Keratinocyte (primary cell): ENCODE measurements around the gene ZNF316. TPM values are rescaled to one million over a fixed set of nuclear protein-coding genes. Genes with fewer than 3 reads are reported as not detected.

ENCODE experiments used
- DNase-seq: peaks from one replicate; pipeline ENCODE4 v3.0.0-alpha.2; 2011; ENCODE audit warnings: low read depth, missing footprints, low spot score
- FAIRE-seq: peaks from 2 replicates; lab custom pipeline; 2011; peaks lifted over from hg19 to GRCh38; lab: Jason Lieb, UNC
- H2AFZ ChIP-seq: 2 replicates; pipeline ENCODE4 v1.6.0; 2012; ENCODE audit warnings: low read length, control low read depth, inconsistent platforms; ENCODE audit not compliant: control insufficient read depth
- H3K27ac ChIP-seq: 2 replicates; pipeline ENCODE4 v1.5.1; 2011; ENCODE audit warnings: low read length; ENCODE audit not compliant: control insufficient read depth, insufficient read depth
- H3K27me3 ChIP-seq: 3 replicates; pipeline ENCODE4 v1.6.0; 2011; ENCODE audit warnings: low read length; ENCODE audit not compliant: control insufficient read depth, insufficient read depth; ENCODE audit errors: extremely low read depth
- H3K36me3 ChIP-seq, 2 experiments: 2 replicates in 1 of 2; 3 replicates in 1 of 2; pipeline ENCODE4 v1.5.1; 2011; ENCODE audit warnings: low read length in 2 of 2, mild to moderate bottlenecking in 1 of 2; ENCODE audit not compliant: control insufficient read depth in 2 of 2, insufficient read depth in 2 of 2; ENCODE audit errors: extremely low read depth in 1 of 2
- H3K4me1 ChIP-seq: 3 replicates; pipeline ENCODE4 v1.5.1; 2011; ENCODE audit warnings: low read length; ENCODE audit not compliant: control insufficient read depth, insufficient read depth; ENCODE audit errors: extremely low read depth
- H3K4me2 ChIP-seq: 3 replicates; pipeline ENCODE4 v1.6.0; 2011; ENCODE audit warnings: low read depth, low read length; ENCODE audit not compliant: control insufficient read depth, insufficient read depth; ENCODE audit errors: extremely low read depth
- H3K4me3 ChIP-seq, 3 experiments: fragments of 200-600 bp in 1 of 3; sonication (generic) in 1 of 3; 2 replicates in 2 of 3; 3 replicates in 1 of 3; pipeline ENCODE4 v1.5.1; 2011 to 2016; ENCODE audit warnings: low read length in 3 of 3, mild to moderate bottlenecking in 3 of 3, control low read depth in 2 of 3, inconsistent platforms in 1 of 3, low read depth in 1 of 3, mixed read lengths in 1 of 3, mixed run types in 1 of 3, moderate library complexity in 1 of 3; ENCODE audit not compliant: control insufficient read depth in 2 of 3, insufficient read depth in 2 of 3; ENCODE audit errors: extremely low read depth in 1 of 3
- H3K79me2 ChIP-seq: 2 replicates; pipeline ENCODE4 v1.6.0; 2012; ENCODE audit warnings: low read length; ENCODE audit not compliant: control insufficient read depth, insufficient read depth
- H3K9ac ChIP-seq: 3 replicates; pipeline ENCODE4 v1.6.0; 2011; ENCODE audit warnings: low read length; ENCODE audit not compliant: control insufficient read depth, insufficient read depth; ENCODE audit errors: extremely low read depth
- H3K9me1 ChIP-seq: 3 replicates; pipeline ENCODE4 v1.6.0; 2011; ENCODE audit warnings: low read length; ENCODE audit not compliant: control insufficient read depth, insufficient read depth; ENCODE audit errors: extremely low read depth
- H3K9me3 ChIP-seq: 2 replicates; pipeline ENCODE4 v1.5.1; 2012; ENCODE audit warnings: low read depth, low read length; ENCODE audit not compliant: control insufficient read depth
- H4K20me1 ChIP-seq: 3 replicates; pipeline ENCODE4 v1.6.0; 2011; ENCODE audit warnings: low read length; ENCODE audit not compliant: control insufficient read depth, insufficient read depth; ENCODE audit errors: extremely low read depth
- CTCF ChIP-seq, 3 experiments: IDR thresholded peaks in 1 of 3; conservative IDR thresholded peaks in 1 of 3; optimal IDR thresholded peaks in 1 of 3; 2 replicates in 2 of 3; 3 replicates in 1 of 3; pipeline versions ENCODE3 to v1.5.1; 2011; ENCODE audit warnings: low read length in 3 of 3, mild to moderate bottlenecking in 3 of 3, moderate library complexity in 2 of 3, control low read depth in 1 of 3, inconsistent platforms in 1 of 3; ENCODE audit not compliant: insufficient read depth in 2 of 3; ENCODE audit errors: extremely low read depth in 1 of 3
- EZH2 ChIP-seq: IDR thresholded peaks from one replicate; pipeline ENCODE4 v1.6.1; 2012; ENCODE audit warnings: inconsistent platforms, mild to moderate bottlenecking, low read length, moderate library complexity
- dilution Hi-C: fragments of 300-500 bp; cut with MboI; formaldehyde crosslinking; loops from one replicate; pipeline ENCODE4 v1.7.0; 2020; ENCODE audit warnings: low sequenced_read_pairs; ENCODE audit not compliant: extremely low pct_ligation_motif_present
- polyA plus RNA-seq, 5 experiments: library from polyadenylated mRNA; depleted of rRNA in 3 of 5; stranded (reverse) in 3 of 5; stranded (forward) in 1 of 5; unstranded in 1 of 5; fragments of >200 nt; gene quantifications; 1 replicate in 1 of 5; 2 replicates in 3 of 5; 3 replicates in 1 of 5; pipeline versions ENCODE4 v1.2.1 to v1.2.3, GENCODE V29; 2011 to 2012; ENCODE audit warnings: missing spikeins in 2 of 5, low read depth in 1 of 5, low replicate concordance in 1 of 5

The ZNF316 gene
- polyA plus RNA-seq, 1 donor (not counting 4 experiments of a cell fraction or from before 2014, with no cell fraction given), result 5.1 TPM

- Histone ChIP-seq H3K9me1 (no peaks in the 10 kb centered on the region), H3K27me3 (no peaks in the 10 kb centered on the region), H3K9me3 (no peaks in the 10 kb centered on the region), H4K20me1 (no peaks in the 10 kb centered on the region), H3K9ac (no peak overlapping the region), H3K4me2 (no peak overlapping the region), H3K4me3 (no peak overlapping the region), H2AFZ (no peak overlapping the region), H3K79me2 (no peaks in the 10 kb centered on the region), H3K27ac (no peak overlapping the region), H3K36me3 (peaks cover 15 to 24% of the 10 kb centered on the region in 2 experiments), H3K4me1 (no peaks in the 10 kb centered on the region)
- FAIRE-seq (no peak), DNase-seq (no peak)
- TF ChIP-seq EZH2, result no peak
- TF ChIP-seq CTCF (optimal IDR thresholded peaks at IDR 0.05 in 1 of 3, IDR thresholded peaks at IDR 0.05 in 1 of 3, conservative IDR thresholded peaks at IDR 0.05 in 1 of 3; ENCODE audit: extremely low read depth in 1 of 3, insufficient read depth in 2 of 3, low read length in 3 of 3), result no peak
- dilution Hi-C loops, result no loop called here
These were observed 10.0 kb downstream of the ZNF316 start for GRCh38 chr7:6647080-6647479.

GRCh38 chr7:6647541-6647940, 10.4 kb downstream of the ZNF316 start:
- Histone ChIP-seq H3K27me3 (no peaks in the 10 kb centered on the region), H3K79me2 (no peaks in the 10 kb centered on the region), H3K9ac (no peak overlapping the region), H3K9me1 (no peaks in the 10 kb centered on the region), H2AFZ (no peak overlapping the region), H3K4me3 (no peak overlapping the region), H4K20me1 (no peaks in the 10 kb centered on the region), H3K9me3 (no peaks in the 10 kb centered on the region), H3K27ac (no peak overlapping the region), H3K4me1 (no peaks in the 10 kb centered on the region), H3K36me3 (peaks cover 17 to 28% of the 10 kb centered on the region in 2 experiments), H3K4me2 (no peak overlapping the region)
- dilution Hi-C loops, result no loop called here
- TF ChIP-seq CTCF (optimal IDR thresholded peaks at IDR 0.05 in 1 of 3, IDR thresholded peaks at IDR 0.05 in 1 of 3, conservative IDR thresholded peaks at IDR 0.05 in 1 of 3; ENCODE audit: extremely low read depth in 1 of 3, insufficient read depth in 2 of 3, low read length in 3 of 3), result no peak
- no peak for TF ChIP-seq EZH2
- no peak for FAIRE-seq
- DNase-seq, result no peak
